Measurements from ENCODE around the gene MLLT1.

The MLLT1 gene

DNA sequence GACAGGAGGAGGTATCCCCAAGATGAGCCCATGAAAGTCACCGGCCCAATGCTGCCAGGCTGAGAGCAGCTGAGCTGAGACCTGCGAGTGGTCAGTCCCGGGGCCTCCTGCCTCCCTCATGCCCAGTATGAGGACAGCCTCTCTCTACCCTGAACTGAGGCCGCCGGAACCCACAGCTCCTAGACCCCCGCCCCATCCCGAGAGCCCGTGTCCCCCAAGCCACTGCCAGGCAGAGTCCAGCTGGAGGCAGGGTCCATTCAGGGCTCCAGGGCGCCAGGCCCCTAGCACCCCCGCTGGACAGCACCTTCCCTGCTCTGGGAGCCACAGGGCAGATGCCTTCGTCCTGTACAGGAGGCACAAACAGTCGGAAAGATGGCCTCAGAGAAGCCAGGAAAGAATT, 38.7 kb downstream of the MLLT1 start:
- H3K4me3 ChIP-seq (ENCODE audit: low read depth in 1 of 2, low read length in 2 of 2): no peak overlapping the region
- no peaks in the 10 kb centered on the region for H3K9me3 ChIP-seq (ENCODE audit: low read length)
- H3K4me1 ChIP-seq (ENCODE audit: insufficient read depth, low read length): peaks cover 53% of the 10 kb centered on the region
- H3K9ac ChIP-seq (ENCODE audit: low read length): no peak overlapping the region
- no peaks in the 10 kb centered on the region for H3K36me3 ChIP-seq (ENCODE audit: insufficient read depth, low read length)
- H3K27ac ChIP-seq (ENCODE audit: low read depth, low read length): no peak overlapping the region
- no peaks in the 10 kb centered on the region for H3K27me3 ChIP-seq (ENCODE audit: control insufficient read depth in 1 of 2, insufficient read depth in 2 of 2, low read length in 2 of 2)

- H3K4me3 ChIP-seq (ENCODE audit: low read depth in 1 of 2, low read length in 2 of 2): no peak overlapping the region
- no peak overlapping the region for H3K27ac ChIP-seq (ENCODE audit: low read depth, low read length)
These were observed 39.7 kb downstream of the MLLT1 start for GRCh38 chr19:6239871-6240676.

DNA sequence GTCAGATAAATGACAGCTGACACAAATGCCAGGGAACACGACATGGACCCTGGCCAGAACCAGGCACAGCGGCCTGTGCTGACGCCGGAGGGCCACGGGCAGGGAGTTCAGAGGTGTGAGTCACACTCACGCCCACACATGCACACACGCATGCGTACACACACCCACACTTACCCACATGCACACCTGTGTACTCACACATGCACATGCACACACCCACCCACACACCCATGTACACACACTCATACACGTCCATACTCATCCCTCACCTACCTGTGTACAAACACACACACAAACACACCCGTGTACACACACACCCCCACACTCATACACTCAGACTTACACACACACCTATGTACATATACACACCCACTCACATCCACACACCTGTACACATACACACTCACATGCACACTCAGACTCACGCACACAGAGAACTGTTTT, 40.4 kb downstream of the MLLT1 start:
- no peak overlapping the region for H3K27ac ChIP-seq (ENCODE audit: low read depth, low read length)
- H3K27me3 ChIP-seq (ENCODE audit: control insufficient read depth in 1 of 2, insufficient read depth in 2 of 2, low read length in 2 of 2): no peaks in the 10 kb centered on the region
- no peaks in the 10 kb centered on the region for H3K9me3 ChIP-seq (ENCODE audit: low read length)
- peaks cover 60% of the 10 kb centered on the region for H3K4me1 ChIP-seq (ENCODE audit: insufficient read depth, low read length)
- H3K36me3 ChIP-seq (ENCODE audit: insufficient read depth, low read length): no peaks in the 10 kb centered on the region
- no peak overlapping the region for H3K4me3 ChIP-seq (ENCODE audit: low read depth in 1 of 2, low read length in 2 of 2)
- H3K9ac ChIP-seq (ENCODE audit: low read length): no peak overlapping the region

More at GRCh38 chr19:6239871-6240676, 39.7 kb downstream of the MLLT1 start:
- H3K9ac ChIP-seq (ENCODE audit: low read length): no peak overlapping the region
- no peaks in the 10 kb centered on the region for H3K36me3 ChIP-seq (ENCODE audit: insufficient read depth, low read length)
- H3K9me3 ChIP-seq (ENCODE audit: low read length): no peaks in the 10 kb centered on the region
- H3K27me3 ChIP-seq (ENCODE audit: control insufficient read depth in 1 of 2, insufficient read depth in 2 of 2, low read length in 2 of 2): no peaks in the 10 kb centered on the region
- H3K4me1 ChIP-seq (ENCODE audit: insufficient read depth, low read length): peaks cover 57% of the 10 kb centered on the region

DNA sequence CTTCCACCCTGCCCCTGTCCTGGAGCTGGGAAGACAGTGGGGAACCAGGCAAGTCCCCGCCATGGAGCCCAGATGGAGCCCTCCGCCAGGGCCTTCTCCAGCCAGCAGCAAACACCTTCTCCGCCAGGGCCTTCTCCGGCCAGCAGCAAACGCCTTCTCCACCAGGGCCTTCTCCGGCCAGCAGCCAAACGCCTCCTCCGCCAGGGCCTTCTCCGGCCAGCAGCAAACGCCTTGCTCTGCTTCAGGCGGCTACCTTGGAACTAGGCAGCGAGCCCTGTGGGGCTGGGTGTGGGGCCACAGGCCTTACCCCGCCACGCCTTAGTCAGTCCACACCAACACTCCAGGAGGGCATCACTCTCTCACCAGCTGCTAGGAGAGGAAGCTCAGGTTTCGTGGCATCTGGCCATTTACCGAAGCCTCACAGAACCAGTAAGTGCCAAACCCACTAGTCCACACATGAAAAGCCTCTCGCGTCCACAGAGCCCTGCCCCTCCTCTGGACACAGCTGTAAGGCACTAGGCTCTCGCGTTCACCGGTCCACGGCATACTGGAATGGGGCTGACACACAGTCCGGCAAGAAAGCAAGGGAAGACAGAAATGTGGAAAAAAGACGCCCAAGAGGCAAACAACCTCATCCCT, 41.0 kb downstream of the MLLT1 start:
- H3K36me3 ChIP-seq (ENCODE audit: insufficient read depth, low read length): no peaks in the 10 kb centered on the region
- H3K4me3 ChIP-seq (ENCODE audit: low read depth in 1 of 2, low read length in 2 of 2): no peak overlapping the region
- no peaks in the 10 kb centered on the region for H3K9me3 ChIP-seq (ENCODE audit: low read length)
- H3K4me1 ChIP-seq (ENCODE audit: insufficient read depth, low read length): peaks cover 67% of the 10 kb centered on the region
- no peaks in the 10 kb centered on the region for H3K27me3 ChIP-seq (ENCODE audit: control insufficient read depth in 1 of 2, insufficient read depth in 2 of 2, low read length in 2 of 2)
- H3K27ac ChIP-seq (ENCODE audit: low read depth, low read length): no peak overlapping the region
- H3K9ac ChIP-seq (ENCODE audit: low read length): no peak overlapping the region

DNA sequence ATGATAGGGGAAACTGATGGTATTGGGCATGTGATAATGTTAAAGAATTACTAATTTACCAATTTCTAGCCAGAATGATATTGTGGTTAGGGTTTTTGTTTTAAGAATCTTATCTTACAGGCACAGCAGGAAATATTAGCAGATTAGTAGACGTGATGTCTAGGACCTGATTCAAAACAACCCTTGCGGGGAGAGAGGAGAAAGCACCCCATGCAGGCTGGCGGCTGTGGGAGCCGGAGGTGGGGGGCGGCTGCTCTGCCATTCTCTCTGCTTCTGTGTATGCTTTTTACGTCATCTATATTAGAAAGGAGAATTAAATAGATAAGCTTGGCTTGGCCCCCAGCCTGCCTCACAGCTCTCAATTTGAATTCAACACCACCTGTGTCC, 41.5 kb downstream of the MLLT1 start:
- H3K27ac ChIP-seq (ENCODE audit: low read depth, low read length): no peak overlapping the region
- H3K4me1 ChIP-seq (ENCODE audit: insufficient read depth, low read length): peaks cover 70% of the 10 kb centered on the region
- H3K36me3 ChIP-seq (ENCODE audit: insufficient read depth, low read length): no peaks in the 10 kb centered on the region
- H3K4me3 ChIP-seq (ENCODE audit: low read depth in 1 of 2, low read length in 2 of 2): no peak overlapping the region
- no peaks in the 10 kb centered on the region for H3K9me3 ChIP-seq (ENCODE audit: low read length)
- H3K9ac ChIP-seq (ENCODE audit: low read length): no peak overlapping the region
- no peaks in the 10 kb centered on the region for H3K27me3 ChIP-seq (ENCODE audit: control insufficient read depth in 1 of 2, insufficient read depth in 2 of 2, low read length in 2 of 2)

GRCh38 chr19:6236310-6237291, 43.2 kb downstream of the MLLT1 start:
- Histone ChIP-seq H3K4me3 (ENCODE audit: low read depth in 1 of 2, low read length in 2 of 2) (no peak overlapping the region), H3K9ac (ENCODE audit: low read length) (no peak overlapping the region), H3K4me1 (ENCODE audit: insufficient read depth, low read length) (peaks cover 71% of the 10 kb centered on the region), H3K27me3 (ENCODE audit: control insufficient read depth in 1 of 2, insufficient read depth in 2 of 2, low read length in 2 of 2) (no peaks in the 10 kb centered on the region), H3K9me3 (ENCODE audit: low read length) (no peaks in the 10 kb centered on the region), H3K36me3 (ENCODE audit: insufficient read depth, low read length) (no peaks in the 10 kb centered on the region), H3K27ac (ENCODE audit: low read depth, low read length) (no peak overlapping the region)

DNA sequence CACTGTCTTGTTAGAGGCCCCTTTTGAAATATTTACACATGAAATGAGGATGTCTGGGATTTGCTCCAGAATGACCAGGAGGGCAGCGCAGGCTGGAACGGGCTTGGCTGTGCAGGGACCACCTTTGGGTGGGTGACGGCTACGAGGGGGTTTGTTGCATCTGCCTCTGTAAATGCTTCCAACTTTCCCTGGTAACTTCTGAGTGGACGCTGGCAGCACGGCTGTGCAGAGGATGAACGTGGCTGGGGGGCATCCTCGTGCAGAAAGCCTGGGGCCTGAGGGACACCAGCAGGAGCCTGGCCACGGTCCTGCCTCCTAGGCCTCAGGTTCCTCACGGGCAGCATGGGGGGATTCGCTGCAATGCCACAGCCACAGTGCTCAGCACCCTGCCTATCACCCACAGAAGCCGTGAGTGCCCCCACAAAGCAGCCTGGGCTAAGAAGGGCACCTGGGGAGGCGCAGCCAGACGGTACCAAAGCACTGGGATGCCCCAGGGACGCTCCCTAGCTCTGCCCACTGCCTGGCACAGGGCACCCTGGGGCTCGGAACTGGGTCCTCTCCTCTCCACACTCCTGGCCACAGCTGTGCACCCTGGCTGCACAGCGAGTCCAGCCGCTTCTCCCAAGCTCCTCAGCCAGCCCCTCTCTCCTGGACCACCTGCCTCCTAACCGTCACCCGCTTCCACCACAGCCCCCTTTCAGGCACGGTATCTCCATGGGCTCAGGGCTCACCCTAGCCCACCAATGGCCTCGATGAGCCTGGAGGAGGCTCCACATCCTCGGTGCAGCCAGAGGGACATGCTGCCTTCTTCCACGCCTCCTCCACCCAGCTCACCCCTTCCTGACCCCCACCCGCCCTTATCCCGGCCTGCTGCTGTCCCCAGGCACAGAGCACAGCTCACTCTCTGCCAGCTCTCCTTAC, 44.5 kb downstream of the MLLT1 start:
- peaks cover 65% of the 10 kb centered on the region for H3K4me1 ChIP-seq (ENCODE audit: insufficient read depth, low read length)
- no peak overlapping the region for H3K4me3 ChIP-seq (ENCODE audit: low read depth in 1 of 2, low read length in 2 of 2)
- no peaks in the 10 kb centered on the region for H3K27me3 ChIP-seq (ENCODE audit: control insufficient read depth in 1 of 2, insufficient read depth in 2 of 2, low read length in 2 of 2)
- H3K27ac ChIP-seq (ENCODE audit: low read depth, low read length): no peak overlapping the region
- no peak overlapping the region for H3K9ac ChIP-seq (ENCODE audit: low read length)
- no peaks in the 10 kb centered on the region for H3K9me3 ChIP-seq (ENCODE audit: low read length)
- H3K36me3 ChIP-seq (ENCODE audit: insufficient read depth, low read length): no peaks in the 10 kb centered on the region

DNA sequence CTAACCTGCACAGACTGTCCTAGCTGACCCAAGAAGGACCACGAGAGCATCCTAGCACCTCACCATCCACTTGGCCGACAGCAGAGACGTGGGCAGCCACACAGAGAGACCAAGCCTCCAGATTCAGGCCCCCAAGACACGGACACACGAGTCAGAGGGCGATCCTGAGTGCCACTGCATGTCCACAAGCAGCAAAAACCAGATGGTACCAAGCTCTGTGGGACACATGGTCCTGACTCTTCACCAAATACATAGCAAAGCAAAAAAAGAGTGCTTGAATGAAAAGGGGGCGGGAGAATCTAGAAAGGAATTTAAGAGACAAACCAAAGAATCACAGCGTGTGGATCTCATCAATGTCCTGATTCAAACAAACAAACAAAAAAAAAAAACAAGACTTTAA, 45.2 kb downstream of the MLLT1 start:
- Histone ChIP-seq H3K36me3 (ENCODE audit: insufficient read depth, low read length) (no peaks in the 10 kb centered on the region), H3K9ac (ENCODE audit: low read length) (no peak overlapping the region), H3K4me1 (ENCODE audit: insufficient read depth, low read length) (peaks cover 60% of the 10 kb centered on the region), H3K27me3 (ENCODE audit: control insufficient read depth in 1 of 2, insufficient read depth in 2 of 2, low read length in 2 of 2) (no peaks in the 10 kb centered on the region), H3K9me3 (ENCODE audit: low read length) (no peaks in the 10 kb centered on the region), H3K27ac (ENCODE audit: low read depth, low read length) (no peak overlapping the region), H3K4me3 (ENCODE audit: low read depth in 1 of 2, low read length in 2 of 2) (no peak overlapping the region)

- peaks cover 54% of the 10 kb centered on the region for H3K4me1 ChIP-seq (ENCODE audit: insufficient read depth, low read length)
- H3K4me3 ChIP-seq (ENCODE audit: low read depth in 1 of 2, low read length in 2 of 2): no peak overlapping the region
- no peaks in the 10 kb centered on the region for H3K9me3 ChIP-seq (ENCODE audit: low read length)
- H3K27ac ChIP-seq (ENCODE audit: low read depth, low read length): no peak overlapping the region
- no peaks in the 10 kb centered on the region for H3K27me3 ChIP-seq (ENCODE audit: control insufficient read depth in 1 of 2, insufficient read depth in 2 of 2, low read length in 2 of 2)
- no peaks in the 10 kb centered on the region for H3K36me3 ChIP-seq (ENCODE audit: insufficient read depth, low read length)
- H3K9ac ChIP-seq (ENCODE audit: low read length): no peak overlapping the region
These were observed 45.8 kb downstream of the MLLT1 start for GRCh38 chr19:6233827-6234511.

GRCh38 chr19:6233056-6233826, 46.5 kb downstream of the MLLT1 start:
- Histone ChIP-seq H3K27me3 (ENCODE audit: control insufficient read depth in 1 of 2, insufficient read depth in 2 of 2, low read length in 2 of 2) (no peaks in the 10 kb centered on the region), H3K4me1 (ENCODE audit: insufficient read depth, low read length) (peaks cover 51% of the 10 kb centered on the region), H3K9ac (ENCODE audit: low read length) (no peak overlapping the region), H3K9me3 (ENCODE audit: low read length) (no peaks in the 10 kb centered on the region), H3K27ac (ENCODE audit: low read depth, low read length) (no peak overlapping the region), H3K4me3 (ENCODE audit: low read depth in 1 of 2, low read length in 2 of 2) (no peak overlapping the region), H3K36me3 (ENCODE audit: insufficient read depth, low read length) (no peaks in the 10 kb centered on the region)
